GM18520 (cell line): ENCODE results near the gene TDRD12.
"Not testable (repeated sequence)": the region's sequence is repeated elsewhere in the genome, so short reads cannot be mapped to it uniquely, and the experiment has no call there.

Experiments used
- ATAC-seq: cut with Tn5 transposase; IDR thresholded peaks from one replicate; pipeline ENCODE4 v1.9.1; 2021; ENCODE audit not compliant: unreplicated experiment

Gene TDRD12

DNA sequence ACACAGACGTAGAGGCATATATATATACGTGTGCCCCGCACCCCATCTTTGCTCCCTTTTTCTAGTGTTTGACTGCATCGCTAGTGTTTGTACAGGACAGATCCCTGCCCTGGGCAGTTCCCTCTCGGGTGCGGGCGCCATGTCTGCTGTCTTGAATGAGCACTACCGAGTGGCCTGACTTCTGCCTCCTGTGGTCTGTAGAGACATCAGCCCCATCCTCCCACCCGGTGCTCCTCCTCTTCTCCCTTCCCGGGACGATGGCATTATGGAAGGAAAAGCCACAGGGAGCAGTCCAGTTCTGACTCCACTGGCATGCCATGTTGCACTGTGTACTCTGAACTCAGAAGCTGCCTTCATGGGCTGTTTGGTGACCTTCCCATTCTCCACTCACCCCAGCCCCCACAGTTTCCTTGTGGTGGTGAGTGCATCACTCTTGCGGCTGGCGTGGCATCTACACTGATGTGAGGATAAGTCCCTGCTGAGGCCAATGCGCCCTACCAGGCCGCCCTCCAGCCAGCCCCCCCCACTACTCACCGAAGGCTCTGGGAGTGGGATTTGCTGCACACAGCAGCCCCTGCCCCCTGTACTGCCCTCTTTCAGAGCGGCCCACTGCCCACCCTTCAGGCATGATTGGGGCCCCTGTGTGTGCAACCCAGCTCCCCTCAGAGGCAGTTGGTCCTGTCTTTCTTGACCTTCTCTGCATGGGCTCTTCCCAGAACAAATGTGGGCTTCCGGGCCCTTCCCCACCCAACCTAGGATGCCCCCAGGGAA, 25.2 kb downstream of the TDRD12 start:
- ATAC-seq = no peak

DNA sequence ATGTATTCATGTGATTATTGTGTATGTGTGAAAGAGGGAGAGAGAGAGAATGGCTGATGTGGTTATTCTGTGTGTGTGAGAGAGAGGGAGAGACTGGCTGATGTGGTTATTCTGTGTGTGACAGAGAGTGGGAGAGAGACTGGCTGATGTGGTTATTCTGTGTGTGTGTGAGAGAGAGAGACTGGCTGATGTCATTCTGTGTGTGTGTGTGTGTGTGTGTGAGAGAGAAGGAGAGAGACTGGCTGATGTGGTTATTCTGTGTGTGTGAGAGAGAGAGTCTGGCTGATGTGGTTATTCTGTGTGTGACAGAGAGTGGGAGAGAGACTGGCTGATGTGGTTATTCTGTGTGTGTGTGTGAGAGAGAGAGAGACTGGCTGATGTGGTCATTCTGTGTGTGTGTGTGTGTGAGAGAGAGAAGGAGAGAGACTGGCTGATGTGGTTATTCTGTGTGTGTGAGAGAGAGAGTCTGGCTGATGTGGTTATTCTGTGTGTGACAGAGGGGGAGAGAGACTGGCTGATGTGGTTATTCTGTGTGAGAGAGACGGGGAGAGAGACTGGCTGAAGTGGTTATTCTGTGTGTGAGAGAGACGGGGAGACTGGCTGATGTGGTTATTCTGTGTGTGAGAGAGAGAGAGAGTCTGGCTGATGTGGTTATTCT, 26.2 kb downstream of the TDRD12 start:
- not testable (repeated sequence) for ATAC-seq

DNA sequence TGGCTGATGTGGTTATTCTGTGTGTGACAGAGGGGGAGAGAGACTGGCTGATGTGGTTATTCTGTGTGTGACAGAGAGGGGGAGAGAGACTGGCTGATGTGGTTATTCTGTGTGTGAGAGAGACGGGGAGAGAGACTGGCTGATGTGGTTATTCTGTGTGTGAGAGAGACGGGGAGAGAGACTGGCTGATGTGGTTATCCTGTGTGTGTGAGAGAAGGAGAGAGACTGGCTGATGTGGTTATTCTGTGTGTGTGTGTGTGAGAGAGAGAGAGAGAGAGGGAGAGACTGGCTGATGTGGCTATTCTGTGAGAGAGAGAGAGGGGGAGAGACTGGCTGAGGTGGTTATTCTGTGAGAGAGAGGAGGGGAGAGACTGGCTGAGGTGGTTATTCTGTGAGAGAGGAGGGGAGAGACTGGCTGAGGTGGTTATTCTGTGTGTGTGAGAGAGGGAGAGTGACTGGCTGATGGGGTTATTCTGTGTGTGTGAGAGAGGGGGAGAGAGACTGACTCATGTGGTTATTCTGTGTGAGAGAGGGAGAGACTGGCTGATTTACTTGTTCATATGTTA, 27.1 kb downstream of the TDRD12 start:
- ATAC-seq = not testable (repeated sequence)

DNA sequence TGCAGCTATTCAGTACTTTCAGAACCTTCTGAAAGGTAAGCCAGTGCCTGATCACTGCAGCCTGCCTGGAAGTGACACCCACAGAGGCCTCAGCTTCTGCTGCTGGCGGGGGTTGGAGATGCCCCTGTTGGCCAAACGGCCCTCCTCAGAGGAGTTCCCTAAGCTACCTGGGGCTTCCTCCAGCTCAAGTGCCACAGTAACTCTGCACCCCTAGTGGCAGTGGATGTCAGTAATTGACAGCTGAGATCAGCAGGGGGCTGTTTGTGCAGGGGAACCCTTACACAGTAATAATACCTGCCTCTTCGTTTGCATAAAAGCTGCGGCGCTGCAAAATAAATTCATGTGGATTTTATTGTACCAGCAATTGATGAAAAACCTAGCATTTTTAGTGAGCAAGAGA, 28.9 kb downstream of the TDRD12 start:
- ATAC-seq = no peak

DNA sequence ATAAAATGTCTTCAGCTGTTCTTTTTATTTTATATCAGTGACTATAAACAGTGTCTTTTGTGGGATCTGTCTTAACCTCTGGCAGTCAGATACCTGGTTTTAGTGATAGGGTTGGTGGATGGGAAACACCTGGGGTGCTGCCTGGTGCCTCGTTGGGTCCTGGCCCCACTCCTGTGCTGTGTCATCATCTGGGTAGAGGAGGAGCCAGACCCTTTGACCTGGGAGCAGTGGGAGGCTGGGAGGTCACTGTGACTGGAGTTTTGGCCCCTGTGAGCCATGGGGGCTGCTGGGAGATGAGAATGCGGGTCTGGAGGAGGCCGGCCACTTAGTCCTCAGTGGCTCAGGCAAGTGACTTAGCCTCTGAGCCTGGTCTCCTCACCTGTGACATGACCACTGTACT, 29.4 kb downstream of the TDRD12 start:
- ATAC-seq = no peak

DNA sequence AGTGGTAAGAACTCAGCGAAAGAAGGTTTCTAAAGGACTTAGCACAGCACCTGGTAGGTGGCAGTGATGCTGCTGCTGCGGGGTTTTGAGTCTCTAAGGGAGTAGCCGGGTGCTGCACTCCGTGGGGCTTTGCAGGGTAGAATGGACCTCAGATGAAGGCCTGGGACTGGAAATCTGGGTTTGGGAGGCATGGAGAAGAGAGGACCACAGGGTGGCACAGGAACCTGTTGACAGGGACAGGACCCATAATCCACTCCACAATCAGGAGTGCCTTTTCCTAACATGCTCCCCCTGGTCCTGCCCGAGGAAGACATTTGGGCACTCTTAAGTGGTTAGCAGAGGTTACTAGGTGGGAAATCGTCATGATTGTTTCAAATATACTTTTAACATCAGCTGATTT, 29.8 kb downstream of the TDRD12 start:
- no peak for ATAC-seq

DNA sequence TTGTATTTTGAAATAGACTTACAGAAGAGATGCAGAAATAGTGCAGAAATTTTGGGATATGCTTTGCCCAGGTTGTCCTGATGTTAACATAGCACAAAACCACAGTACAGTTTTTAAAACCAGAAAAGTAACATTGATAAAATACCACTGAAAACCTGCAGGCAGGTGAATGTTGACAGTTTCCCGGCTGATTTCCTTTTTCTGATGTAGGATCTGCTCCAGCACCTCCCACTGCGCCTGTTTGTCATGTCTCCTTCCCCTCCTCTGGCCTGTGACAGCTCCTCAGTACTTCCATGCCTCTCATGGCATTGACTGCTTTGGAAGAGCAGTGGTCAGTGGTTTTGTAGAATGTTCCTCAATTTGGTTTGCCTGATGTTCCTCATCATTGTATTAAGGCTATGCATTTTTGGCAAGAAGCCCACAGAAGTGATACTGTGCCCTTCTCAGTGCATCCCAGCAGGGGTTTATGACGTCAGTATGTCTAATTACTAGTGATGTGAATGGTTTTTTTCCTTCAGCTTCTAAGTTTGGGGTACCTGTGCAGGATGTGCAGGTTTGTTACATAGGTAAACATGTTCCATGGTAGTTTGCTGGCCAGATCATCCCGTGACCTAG, 31.0 kb downstream of the TDRD12 start:
- no peak for ATAC-seq

DNA sequence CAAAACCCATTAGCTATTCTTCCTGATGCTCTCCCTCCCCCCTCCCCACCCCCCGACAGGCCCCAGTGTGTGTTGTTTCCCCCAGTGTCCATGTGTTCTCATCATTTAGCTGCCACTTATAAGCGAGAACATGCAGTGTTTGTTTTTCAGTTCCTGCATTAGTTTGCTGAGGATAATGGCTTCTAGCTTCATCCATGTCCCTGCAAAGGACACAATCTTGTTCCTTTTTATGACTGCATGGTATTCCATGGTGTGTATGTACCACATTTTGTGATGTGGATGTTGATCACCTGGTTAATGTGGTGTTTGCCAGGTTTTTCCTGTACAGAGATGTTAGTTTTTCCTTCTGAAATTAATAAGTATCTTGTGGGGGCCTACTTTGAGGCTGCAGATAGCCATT, 31.5 kb downstream of the TDRD12 start:
- ATAC-seq = no peak

DNA sequence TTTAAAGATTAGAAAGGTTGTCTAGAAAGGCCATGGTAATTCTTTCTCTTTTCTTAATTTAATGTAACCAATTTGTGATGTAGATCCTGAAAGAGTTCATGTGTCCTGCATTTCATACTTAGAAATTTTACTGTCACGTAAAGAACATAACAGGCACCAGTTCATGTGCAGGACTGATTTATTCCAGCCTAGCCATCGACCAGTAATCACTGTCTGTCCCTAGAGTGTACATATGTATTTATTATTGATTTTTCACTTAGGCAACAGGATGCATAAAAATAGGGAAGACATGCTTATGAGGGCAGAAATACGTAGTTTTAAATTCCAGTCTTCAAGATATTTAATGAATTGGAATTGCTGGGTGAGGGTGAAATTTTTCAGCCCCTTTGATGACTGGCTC, 37.6 kb downstream of the TDRD12 start:
- no peak for ATAC-seq

DNA sequence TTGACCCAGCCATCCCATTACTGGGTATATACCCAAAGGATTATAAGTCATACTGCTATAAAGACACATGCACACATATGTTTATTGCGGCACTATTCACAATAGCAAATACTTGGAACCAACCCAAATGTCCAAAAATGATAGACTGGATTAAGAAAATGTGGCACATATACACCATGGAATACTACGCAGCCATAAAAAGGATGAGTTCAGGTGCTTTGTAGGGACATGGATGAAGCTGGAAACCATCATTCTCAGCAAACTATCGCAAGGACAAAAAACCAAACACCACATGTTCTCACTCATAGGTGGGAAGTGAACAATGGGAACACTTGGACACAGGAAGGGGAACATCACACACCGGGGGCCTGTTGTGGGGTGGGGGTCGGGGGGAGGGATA, 45.8 kb downstream of the TDRD12 start:
- not testable (repeated sequence) for ATAC-seq

DNA sequence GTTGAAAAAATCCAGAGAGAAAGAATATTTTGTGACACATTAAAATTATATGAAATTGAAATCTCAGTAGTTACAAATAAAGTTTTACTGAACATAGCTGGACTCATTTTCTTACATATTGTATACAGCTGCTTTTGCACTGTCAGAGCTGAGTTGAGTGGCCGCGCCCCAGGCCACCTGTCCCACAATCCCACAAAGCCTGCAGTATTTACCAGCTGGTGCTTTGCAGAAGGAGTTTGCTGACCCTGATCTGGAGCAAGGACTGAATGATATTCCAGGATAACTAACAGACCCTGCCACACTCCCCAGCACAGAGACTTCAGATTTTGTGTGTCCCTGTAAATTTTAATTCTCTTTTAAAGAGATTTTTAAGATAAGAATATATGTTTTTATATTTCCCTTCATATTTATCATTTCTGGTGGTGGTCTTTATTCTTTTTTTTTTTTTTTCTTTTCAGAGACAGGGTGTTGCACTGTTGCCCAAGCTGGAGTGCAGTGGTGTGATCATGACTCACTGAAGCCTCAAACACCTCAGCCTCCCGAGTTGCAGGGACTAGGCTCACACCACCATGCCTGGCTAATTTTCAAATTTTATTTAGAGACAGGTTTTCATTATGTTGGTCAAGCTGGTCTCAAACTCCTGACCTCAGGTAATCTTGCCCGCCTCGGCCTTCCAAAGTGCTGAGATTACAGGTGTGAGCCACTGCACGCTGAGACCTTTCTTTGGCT, 48.5 kb downstream of the TDRD12 start:
- ATAC-seq = no peak

DNA sequence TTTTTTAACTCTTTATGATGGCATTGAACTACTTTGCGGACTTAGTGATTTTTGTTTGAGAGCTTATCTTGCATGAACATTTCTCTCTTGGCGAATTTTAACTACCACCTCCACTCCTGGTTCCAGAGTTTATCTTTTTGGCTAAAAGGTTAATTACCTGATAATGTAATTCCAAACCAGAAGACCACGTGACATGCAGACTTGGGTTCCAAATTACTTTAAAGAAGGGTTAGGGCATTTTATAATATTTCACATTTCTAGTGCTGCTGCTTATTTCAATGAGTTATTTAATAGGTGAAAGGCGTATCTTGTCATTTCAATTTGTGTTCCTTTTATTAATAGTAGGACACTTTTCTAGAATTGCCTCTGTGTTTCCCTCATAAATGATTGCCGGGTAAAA, 52.0 kb downstream of the TDRD12 start:
- ATAC-seq = no peak

DNA sequence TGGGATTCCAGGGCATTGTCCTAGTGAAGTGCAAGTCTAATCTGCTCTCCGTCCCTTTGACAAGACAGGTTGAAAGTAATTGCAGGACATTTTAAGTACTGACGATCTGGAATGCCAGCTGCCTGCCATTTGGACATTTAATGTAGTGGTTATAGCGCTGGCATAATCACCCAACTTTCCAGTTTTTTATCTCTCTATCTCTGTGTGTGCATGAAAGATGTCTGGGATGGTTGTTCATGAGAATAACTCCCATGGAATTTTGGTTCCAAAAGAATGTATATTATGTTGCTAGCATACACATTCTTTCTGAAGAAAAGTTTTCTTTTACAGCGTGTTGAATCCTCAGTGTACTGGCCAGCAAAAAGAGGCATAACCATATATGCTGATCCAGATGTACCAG, 53.6 kb downstream of the TDRD12 start:
- no peak for ATAC-seq

DNA sequence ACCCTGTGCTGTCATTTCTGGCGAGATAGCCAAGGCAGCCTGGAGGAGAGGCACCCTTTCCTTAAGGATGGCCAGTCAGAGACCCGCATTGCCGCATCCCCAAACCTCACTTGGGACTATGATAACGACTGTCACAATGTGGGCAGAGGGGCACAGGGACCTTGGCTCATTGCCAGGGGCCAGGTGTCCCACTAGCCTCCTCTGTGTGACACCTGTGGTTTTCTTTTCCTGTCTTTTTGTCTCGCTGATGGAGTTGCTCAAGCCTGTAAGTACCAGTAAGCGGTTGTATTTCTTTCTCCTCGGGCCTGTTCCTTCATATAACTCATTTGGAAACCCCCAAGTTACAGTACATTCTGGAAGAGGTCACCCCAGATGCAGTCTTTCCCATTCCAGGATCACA, 59.5 kb downstream of the TDRD12 start:
- no peak for ATAC-seq

DNA sequence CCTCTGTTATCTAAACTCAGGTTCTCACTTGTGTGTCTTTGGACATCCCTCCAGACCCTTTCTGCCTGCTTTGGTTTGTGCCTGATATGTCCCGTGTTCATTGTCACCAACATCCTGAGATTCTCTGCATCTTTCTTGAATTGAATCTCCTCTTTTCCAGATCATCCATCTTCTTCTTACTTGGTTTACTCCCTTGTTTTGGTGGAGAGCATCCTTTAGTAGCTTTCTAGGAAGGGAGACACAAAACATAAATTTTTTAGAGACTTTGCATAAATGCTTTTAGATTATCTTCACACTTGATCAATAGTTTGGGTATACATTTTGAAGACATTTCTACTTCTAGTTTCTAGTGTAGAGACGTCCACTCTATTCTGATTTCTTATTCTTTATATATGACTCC, 61.7 kb downstream of the TDRD12 start:
- ATAC-seq = no peak

DNA sequence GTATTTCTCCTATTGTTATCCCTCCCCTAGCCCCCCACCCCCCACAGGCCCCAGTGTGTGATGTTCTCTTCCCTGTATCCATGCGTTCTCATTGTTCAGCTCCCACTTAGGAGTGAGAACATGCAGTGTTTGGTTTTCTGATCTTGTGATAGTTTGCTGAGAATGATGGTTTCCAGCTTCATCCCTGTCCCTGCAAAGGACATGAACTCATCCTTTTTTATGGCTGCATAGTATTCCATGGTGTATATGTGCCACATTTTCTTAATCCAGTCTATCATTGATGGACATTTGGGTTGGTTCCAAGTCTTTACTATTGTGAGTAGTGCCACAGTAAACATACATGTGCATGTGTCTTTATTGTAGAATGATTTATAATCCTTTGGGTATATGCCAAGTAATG, 62.5 kb downstream of the TDRD12 start:
- not testable (repeated sequence) for ATAC-seq

DNA sequence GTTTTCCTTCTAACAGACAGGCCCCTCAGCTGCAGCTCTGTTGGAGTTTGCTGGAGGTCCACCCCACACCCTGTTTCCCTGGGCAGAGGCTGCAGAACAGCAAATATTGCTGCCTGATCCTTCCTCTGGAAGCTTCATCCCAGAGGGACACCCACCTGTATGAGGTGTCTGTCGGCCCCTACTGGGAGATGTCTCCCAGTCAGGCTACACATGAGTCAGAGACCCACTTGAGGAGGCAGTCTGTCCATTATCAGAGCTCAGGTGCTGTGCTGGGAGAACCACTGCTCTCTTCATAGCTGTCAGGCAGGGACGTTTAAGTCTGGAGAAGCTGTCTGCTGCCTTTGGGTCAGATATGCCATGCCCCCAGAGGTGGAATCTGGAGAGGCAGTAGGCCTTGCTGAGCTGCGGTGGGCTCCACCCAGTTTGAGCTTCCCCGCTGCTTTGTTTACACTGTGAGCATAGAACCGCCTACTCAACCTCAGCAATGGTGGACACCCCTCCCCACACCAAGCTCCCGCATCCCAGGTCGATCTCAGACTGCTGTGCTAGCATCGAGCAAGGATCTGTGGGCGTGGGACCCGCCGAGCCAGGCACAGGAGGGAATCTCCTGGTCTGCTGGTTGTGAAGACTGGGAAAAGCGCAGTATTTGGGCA, 67.7 kb downstream of the TDRD12 start:
- not testable (repeated sequence) for ATAC-seq

DNA sequence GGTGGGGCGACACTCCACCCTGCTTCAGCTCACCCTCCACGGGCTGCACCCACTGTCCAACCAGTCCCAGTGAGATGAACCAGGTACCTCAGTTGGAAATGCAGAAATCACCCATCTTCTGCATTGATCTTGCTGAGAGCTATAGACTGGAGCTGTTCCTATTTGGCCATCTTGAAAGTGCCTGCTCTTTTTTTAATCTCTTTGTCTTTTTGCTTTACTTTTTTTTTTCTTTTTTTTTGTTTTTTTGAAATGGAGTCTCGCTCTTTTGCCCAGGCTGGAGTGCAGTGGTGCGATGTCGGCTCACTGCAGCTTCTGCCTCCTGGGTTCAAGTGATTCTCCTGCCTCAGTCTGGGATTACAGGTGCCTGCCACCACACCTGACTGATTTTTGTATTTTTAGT, 68.3 kb downstream of the TDRD12 start:
- not testable (repeated sequence) for ATAC-seq

DNA sequence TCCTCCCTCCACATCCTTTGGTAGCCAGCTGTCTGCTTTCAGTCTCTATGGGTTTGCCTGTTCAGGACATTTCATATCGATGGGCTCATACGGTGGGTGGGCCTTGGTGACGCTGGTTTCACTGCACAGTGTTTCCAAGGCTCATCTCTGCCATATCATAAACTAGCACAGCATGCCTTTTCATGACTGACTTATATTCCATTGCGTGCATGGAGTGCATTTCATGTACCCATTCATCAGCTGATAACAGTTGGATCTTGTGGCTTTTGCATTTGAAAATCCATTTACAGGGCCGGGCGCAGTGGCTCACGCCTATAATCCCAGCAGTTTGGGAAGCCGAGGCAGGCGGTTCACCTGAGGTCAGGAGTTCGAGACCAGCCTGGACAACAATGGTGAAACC, 69.9 kb downstream of the TDRD12 start:
- no peak for ATAC-seq

DNA sequence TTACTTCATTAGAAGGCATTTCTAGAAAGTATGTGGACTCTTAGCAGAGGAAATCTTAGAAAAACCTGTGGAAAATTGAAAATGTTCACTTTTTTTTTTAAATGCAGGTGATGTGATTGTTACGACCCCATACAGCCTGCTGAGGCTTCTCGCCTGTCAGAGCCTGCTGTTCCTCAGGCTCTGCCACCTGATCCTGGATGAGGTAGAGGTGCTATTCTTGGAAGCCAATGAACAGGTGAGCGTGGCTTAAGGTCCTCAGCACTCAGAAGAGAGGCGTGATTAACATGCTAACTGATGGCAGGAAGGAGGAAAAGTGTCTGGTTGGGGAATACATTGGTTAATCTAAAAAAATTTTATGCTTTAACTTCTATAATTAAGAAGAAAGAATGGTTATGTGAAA, 78.6 kb downstream of the TDRD12 start:
- no peak for ATAC-seq

DNA sequence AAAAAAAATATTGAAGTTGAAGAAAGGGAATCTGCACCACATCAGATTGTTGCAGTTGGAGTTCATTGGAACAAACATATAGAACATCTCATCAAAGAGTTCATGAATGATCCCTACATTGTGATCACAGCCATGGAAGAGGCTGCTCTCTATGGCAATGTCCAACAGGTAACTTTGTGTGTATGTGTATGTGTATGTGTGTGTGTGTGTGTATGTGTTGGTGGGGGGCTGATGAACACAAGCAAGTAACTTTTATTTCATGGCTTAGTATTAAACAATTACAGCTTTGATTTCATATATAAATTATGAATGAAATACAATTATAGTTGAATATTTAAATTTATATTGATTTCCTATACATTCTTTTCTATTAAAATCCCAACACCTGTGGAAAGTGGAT, 80.6 kb downstream of the TDRD12 start:
- no peak for ATAC-seq
